ENCODE results near the gene COLGALT1.

COLGALT1 gene

GRCh38 chr19:17625043-17625442, 69.6 kb downstream of the COLGALT1 start:
- no peak for DNase-seq

GRCh38 chr19:17625980-17626379, 70.5 kb downstream of the COLGALT1 start:
- DNase-seq = no peak

GRCh38 chr19:17626456-17627015, 71.1 kb downstream of the COLGALT1 start:
- no peak for DNase-seq

GRCh38 chr19:17627161-17627560, 71.7 kb downstream of the COLGALT1 start:
- no peak for DNase-seq

GRCh38 chr19:17627921-17628320, 72.5 kb downstream of the COLGALT1 start:
- DNase-seq = no peak

GRCh38 chr19:17629760-17630159, 74.3 kb downstream of the COLGALT1 start:
- DNase-seq = no peak

GRCh38 chr19:17632577-17632976, 77.1 kb downstream of the COLGALT1 start:
- DNase-seq = no peak

Measured in NCI-H1417 (cell line).